SJSA1 (cell line): Measurements from ENCODE around the gene PLVAP. TPM values are rescaled to one million over a fixed set of nuclear protein-coding genes. Genes with fewer than 3 reads are reported as not detected.

ENCODE experiments used
- DNase-seq, 2 experiments: peaks; one replicate each; pipeline ENCODE4 v3.0.0-alpha.2; 2015 to 2020; ENCODE audit warnings: low spot score in 2 of 2, low read depth in 1 of 2
- H3K27ac ChIP-seq: fragments of 250-450 bp; sonication (Bioruptor Pico); 2 replicates; pipeline ENCODE4 v1.5.1; 2020; ENCODE audit warnings: mild to moderate bottlenecking, moderate library complexity
- H3K27me3 ChIP-seq: fragments of 250-450 bp; sonication (Bioruptor Pico); replicated peaks from 2 replicates; pipeline ENCODE4 v1.5.1; 2020; ENCODE audit warnings: mild to moderate bottlenecking, moderate library complexity
- H3K36me3 ChIP-seq: fragments of 250-450 bp; sonication (Bioruptor Pico); 2 replicates; pipeline ENCODE4 v1.5.1; 2020; ENCODE audit warnings: mild to moderate bottlenecking
- H3K4me1 ChIP-seq: fragments of 250-450 bp; sonication (Bioruptor Pico); replicated peaks from 2 replicates; pipeline ENCODE4 v1.6.1; 2021; ENCODE audit warnings: mild to moderate bottlenecking
- H3K4me3 ChIP-seq: fragments of 250-450 bp; sonication (Bioruptor Pico); 2 replicates; pipeline ENCODE4 v1.5.1; 2020; ENCODE audit warnings: mild to moderate bottlenecking
- H3K9me3 ChIP-seq: fragments of 250-450 bp; sonication (Bioruptor Pico); replicated peaks from 2 replicates; pipeline ENCODE4 v1.5.1; 2020; ENCODE audit warnings: mild to moderate bottlenecking
- total RNA-seq: library from RNA; depleted of rRNA; stranded (reverse); fragments of >200 nt; shearing (Covaris generic); gene quantifications from 2 replicates; pipeline ENCODE4 v1.2.3, GENCODE V29; 2014

The PLVAP gene
- total RNA-seq, 1 experiment from 2014 or later = not detected

GRCh38 chr19:17339088-17339741, 37.9 kb downstream of the PLVAP start:
- H3K9me3 ChIP-seq = no peaks in the 10 kb centered on the region
- H3K4me3 ChIP-seq = no peak overlapping the region
- DNase-seq = peak in 1 of 2 experiments; percentile 51
- H3K27ac ChIP-seq = no peak overlapping the region
- peaks cover 9% of the 10 kb centered on the region for H3K36me3 ChIP-seq
- no peaks in the 10 kb centered on the region for H3K27me3 ChIP-seq
- peaks cover 21% of the 10 kb centered on the region for H3K4me1 ChIP-seq

- H3K36me3 ChIP-seq = peaks cover 9% of the 10 kb centered on the region
- no peak for DNase-seq
- no peaks in the 10 kb centered on the region for H3K27me3 ChIP-seq
- H3K9me3 ChIP-seq = no peaks in the 10 kb centered on the region
- peak overlapping the region; percentile 54 for H3K4me3 ChIP-seq
- H3K27ac ChIP-seq = no peak overlapping the region
- peaks cover 27% of the 10 kb centered on the region for H3K4me1 ChIP-seq
Measured at GRCh38 chr19:17338433-17339078, 38.6 kb downstream of the PLVAP start.

GRCh38 chr19:17337675-17338432, 39.3 kb downstream of the PLVAP start:
- H3K36me3 ChIP-seq = peaks cover 11% of the 10 kb centered on the region
- H3K27me3 ChIP-seq = no peaks in the 10 kb centered on the region
- H3K4me1 ChIP-seq = peaks cover 27% of the 10 kb centered on the region
- DNase-seq = peak in 1 of 2 experiments; percentile 45
- no peak overlapping the region for H3K27ac ChIP-seq
- peak overlapping the region; percentile 54 for H3K4me3 ChIP-seq
- H3K9me3 ChIP-seq = no peaks in the 10 kb centered on the region

- H3K9me3 ChIP-seq = no peaks in the 10 kb centered on the region
- no peaks in the 10 kb centered on the region for H3K27me3 ChIP-seq
- peak within 1 kb of the TSS; percentile 54 for H3K27ac ChIP-seq
- H3K36me3 ChIP-seq = peaks cover 13% of the 10 kb centered on the region
- peak; percentile 95 to 97 for DNase-seq
- H3K4me1 ChIP-seq = peaks cover 27% of the 10 kb centered on the region
- H3K4me3 ChIP-seq = peak within 1 kb of the TSS; percentile 54
Measured at GRCh38 chr19:17336872-17337674, 40.1 kb downstream of the PLVAP start, which contains the start of gene GTPBP3. Gene GTPBP3 (plus strand): TSS chr19:17337553. CDS start chr19:17337612, 59 bp downstream.

- Histone ChIP-seq H3K36me3 (peaks cover 13% of the 10 kb centered on the region), H3K4me1 (peaks cover 27% of the 10 kb centered on the region), H3K27me3 (no peaks in the 10 kb centered on the region), H3K9me3 (no peaks in the 10 kb centered on the region), H3K4me3 (no peak overlapping the region), H3K27ac (no peak overlapping the region)
- DNase-seq = no peak
Measured at GRCh38 chr19:17335575-17335974, 41.6 kb downstream of the PLVAP start.

- Histone ChIP-seq H3K4me1 (peaks cover 27% of the 10 kb centered on the region), H3K36me3 (peaks cover 13% of the 10 kb centered on the region), H3K27ac (no peak within 1 kb of the TSS)
Measured at GRCh38 chr19:17334414-17335409, 42.4 kb downstream of the PLVAP start, which contains the start of gene ANO8. Gene ANO8 (minus strand): TSS chr19:17334855. CDS start chr19:17334670, 185 bp downstream.

GRCh38 chr19:17333611-17334413, 43.3 kb downstream of the PLVAP start:
- DNase-seq = peak; percentile 57 to 69
- peak overlapping the region; percentile 56 for H3K4me3 ChIP-seq
- peaks cover 13% of the 10 kb centered on the region for H3K36me3 ChIP-seq
- no peaks in the 10 kb centered on the region for H3K9me3 ChIP-seq
- H3K4me1 ChIP-seq = peaks cover 27% of the 10 kb centered on the region
- H3K27ac ChIP-seq = no peak overlapping the region
- no peaks in the 10 kb centered on the region for H3K27me3 ChIP-seq

More at GRCh38 chr19:17334414-17335409, 42.4 kb downstream of the PLVAP start, which contains the start of gene ANO8:
- peak within 1 kb of the TSS; percentile 56 for H3K4me3 ChIP-seq
- H3K9me3 ChIP-seq = no peaks in the 10 kb centered on the region
- H3K27me3 ChIP-seq = no peaks in the 10 kb centered on the region
- DNase-seq = peak; percentile 91 to 98

GRCh38 chr19:17332677-17333581, 44.2 kb downstream of the PLVAP start:
- Histone ChIP-seq H3K9me3 (no peaks in the 10 kb centered on the region), H3K27me3 (no peaks in the 10 kb centered on the region), H3K4me3 (no peak overlapping the region), H3K27ac (no peak overlapping the region), H3K36me3 (peaks cover 8% of the 10 kb centered on the region; the same call in 1 of the 2 replicates), H3K4me1 (peaks cover 23% of the 10 kb centered on the region)
- peak; percentile 39 to 59 for DNase-seq

- DNase-seq = no peak
- Histone ChIP-seq H3K4me3 (no peak overlapping the region), H3K4me1 (peaks cover 18% of the 10 kb centered on the region), H3K36me3 (peaks cover 9% of the 10 kb centered on the region; the same call in 1 of the 2 replicates), H3K27me3 (no peaks in the 10 kb centered on the region), H3K9me3 (no peaks in the 10 kb centered on the region; the same call in 1 of the 2 replicates), H3K27ac (no peak overlapping the region)
Measured at GRCh38 chr19:17332360-17332676, 44.8 kb downstream of the PLVAP start.

- Histone ChIP-seq H3K27ac (no peak overlapping the region), H3K4me3 (no peak overlapping the region), H3K36me3 (peaks cover 11% of the 10 kb centered on the region; the same call in 1 of the 2 replicates), H3K4me1 (peaks cover 24% of the 10 kb centered on the region), H3K27me3 (no peaks in the 10 kb centered on the region), H3K9me3 (no peaks in the 10 kb centered on the region; the same call in 1 of the 2 replicates)
- no peak for DNase-seq
Measured at GRCh38 chr19:17331045-17331558, 46.0 kb downstream of the PLVAP start.
